RWPE2 (cell line): ENCODE measurements around the gene LAMA4.

Experiments
- ATAC-seq: fragments of 200-7000 bp; cut with Tn5 transposase; 3 replicates; pipeline ENCODE4 v1.9.1; 2021; ENCODE audit warnings: low read depth
- DNase-seq: peaks from one replicate; pipeline ENCODE4 v3.0.0-alpha.2; 2020; ENCODE audit warnings: low spot score
- H3K27ac ChIP-seq: fragments of 450-650 bp; 2 replicates; pipeline ENCODE4 v1.5.1; 2017; ENCODE audit warnings: mild to moderate bottlenecking; ENCODE audit not compliant: poor library complexity, severe bottlenecking
- H3K27me3 ChIP-seq: fragments of 250-450 bp; sonication (Bioruptor Pico); 2 replicates; pipeline ENCODE4 v1.5.1; 2021; ENCODE audit warnings: mild to moderate bottlenecking, moderate library complexity; ENCODE audit not compliant: insufficient read depth, poor library complexity, severe bottlenecking
- H3K36me3 ChIP-seq: fragments of 250-450 bp; sonication (Bioruptor Pico); 2 replicates; pipeline ENCODE4 v1.5.1; 2020; ENCODE audit warnings: low read depth, mild to moderate bottlenecking, moderate library complexity
- H3K4me1 ChIP-seq: fragments of 250-450 bp; sonication (Bioruptor Pico); 2 replicates; pipeline ENCODE4 v1.5.1; 2021; ENCODE audit warnings: mild to moderate bottlenecking, moderate library complexity; ENCODE audit not compliant: insufficient read depth, poor library complexity, severe bottlenecking
- H3K4me3 ChIP-seq: fragments of 250-450 bp; sonication (Bioruptor Pico); 2 replicates; pipeline ENCODE4 v1.5.1; 2021; ENCODE audit warnings: mild to moderate bottlenecking, moderate library complexity; ENCODE audit not compliant: severe bottlenecking
- H3K9me3 ChIP-seq: fragments of 250-450 bp; sonication (Bioruptor Pico); 2 replicates; pipeline ENCODE4 v1.5.1; 2021; ENCODE audit warnings: mild to moderate bottlenecking, moderate library complexity; ENCODE audit not compliant: severe bottlenecking
- TF ChIP-seq, protein P1 (sequence below): fragments of 450-650 bp; IDR thresholded peaks from one replicate; pipeline ENCODE4 v1.5.1; 2017; ENCODE audit warnings: mild to moderate bottlenecking, moderate library complexity; ENCODE audit not compliant: poor library complexity, severe bottlenecking

Gene LAMA4

DNA sequence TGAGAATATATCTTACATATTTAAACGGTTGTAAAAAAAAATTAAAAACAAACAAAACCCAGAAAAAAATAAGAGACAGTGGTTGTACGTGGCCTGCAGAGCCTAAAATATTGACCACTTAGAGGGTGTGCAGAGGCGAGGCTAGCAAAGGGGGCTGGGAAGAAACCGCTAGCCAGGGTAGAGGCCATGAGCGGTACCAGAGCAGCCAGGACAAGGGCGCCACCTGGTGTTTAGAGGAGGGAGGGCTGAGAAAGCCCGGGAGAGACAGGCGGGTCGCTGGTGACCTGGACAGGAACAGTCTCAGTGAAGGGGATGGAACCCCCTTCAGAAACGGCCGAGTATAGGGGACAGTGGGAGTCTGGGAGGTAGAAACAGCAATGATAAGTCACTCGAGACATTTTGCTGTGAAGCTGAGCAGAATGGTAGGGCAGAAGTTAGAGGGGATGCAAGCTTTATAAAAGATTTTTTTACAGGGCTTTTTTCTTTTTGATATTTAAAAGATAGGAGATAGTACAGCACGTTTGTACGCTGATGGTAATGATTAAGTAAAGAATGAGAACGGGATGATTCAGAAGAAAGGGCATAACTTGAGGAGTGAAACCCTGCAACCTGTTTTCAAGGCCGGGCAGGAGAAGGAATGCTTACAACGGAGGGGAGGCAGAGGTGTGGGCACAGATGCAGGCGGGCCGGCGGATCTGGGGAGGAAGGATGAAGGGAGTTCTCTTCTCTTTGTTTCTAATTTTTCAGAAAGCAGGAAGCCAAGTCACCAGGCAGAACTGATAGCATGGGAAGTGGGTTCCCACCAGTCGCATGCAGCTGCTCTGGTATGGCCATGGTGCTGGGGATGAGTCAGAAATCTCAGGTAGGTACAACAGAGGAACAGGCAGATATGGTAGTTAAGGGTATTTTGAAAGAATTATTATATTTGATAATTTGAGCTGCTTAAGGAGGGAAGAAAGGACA, 90.8 kb downstream of the LAMA4 start:
- TF ChIP-seq, protein P1, sequence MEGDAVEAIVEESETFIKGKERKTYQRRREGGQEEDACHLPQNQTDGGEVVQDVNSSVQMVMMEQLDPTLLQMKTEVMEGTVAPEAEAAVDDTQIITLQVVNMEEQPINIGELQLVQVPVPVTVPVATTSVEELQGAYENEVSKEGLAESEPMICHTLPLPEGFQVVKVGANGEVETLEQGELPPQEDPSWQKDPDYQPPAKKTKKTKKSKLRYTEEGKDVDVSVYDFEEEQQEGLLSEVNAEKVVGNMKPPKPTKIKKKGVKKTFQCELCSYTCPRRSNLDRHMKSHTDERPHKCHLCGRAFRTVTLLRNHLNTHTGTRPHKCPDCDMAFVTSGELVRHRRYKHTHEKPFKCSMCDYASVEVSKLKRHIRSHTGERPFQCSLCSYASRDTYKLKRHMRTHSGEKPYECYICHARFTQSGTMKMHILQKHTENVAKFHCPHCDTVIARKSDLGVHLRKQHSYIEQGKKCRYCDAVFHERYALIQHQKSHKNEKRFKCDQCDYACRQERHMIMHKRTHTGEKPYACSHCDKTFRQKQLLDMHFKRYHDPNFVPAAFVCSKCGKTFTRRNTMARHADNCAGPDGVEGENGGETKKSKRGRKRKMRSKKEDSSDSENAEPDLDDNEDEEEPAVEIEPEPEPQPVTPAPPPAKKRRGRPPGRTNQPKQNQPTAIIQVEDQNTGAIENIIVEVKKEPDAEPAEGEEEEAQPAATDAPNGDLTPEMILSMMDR, result peak; percentile 96
- ATAC-seq, result peak; percentile 97
- Histone ChIP-seq H3K27ac (no peak overlapping the region), H3K9me3 (no peaks in the 10 kb centered on the region), H3K4me3 (no peak overlapping the region), H3K27me3 (peaks cover 10% of the 10 kb centered on the region), H3K36me3 (no peaks in the 10 kb centered on the region), H3K4me1 (no peaks in the 10 kb centered on the region)
- DNase-seq, result no peak

- TF ChIP-seq, protein P1, result no peak
- Histone ChIP-seq H3K9me3 (no peaks in the 10 kb centered on the region), H3K4me3 (no peak overlapping the region), H3K27me3 (peaks cover under 1% of the 10 kb centered on the region), H3K27ac (no peak overlapping the region), H3K36me3 (no peaks in the 10 kb centered on the region), H3K4me1 (no peaks in the 10 kb centered on the region)
- no peak for DNase-seq
- no peak for ATAC-seq
Observed at GRCh38 chr6:112160745-112161144, 93.6 kb downstream of the LAMA4 start.

- Histone ChIP-seq H3K9me3 (no peaks in the 10 kb centered on the region), H3K27ac (no peak overlapping the region), H3K27me3 (no peaks in the 10 kb centered on the region), H3K36me3 (no peaks in the 10 kb centered on the region), H3K4me1 (peaks cover 10% of the 10 kb centered on the region), H3K4me3 (no peak overlapping the region)
- no peak for ATAC-seq
- no peak for DNase-seq
- TF ChIP-seq, protein P1, result no peak
Observed at GRCh38 chr6:112156668-112157067, 97.7 kb downstream of the LAMA4 start.

- H3K27me3 ChIP-seq, result no peaks in the 10 kb centered on the region
Observed at GRCh38 chr6:112155886-112156285, 98.5 kb downstream of the LAMA4 start.

More at GRCh38 chr6:112155886-112156285, 98.5 kb downstream of the LAMA4 start:
- Histone ChIP-seq H3K4me1 (peaks cover 10% of the 10 kb centered on the region), H3K27ac (no peak overlapping the region), H3K36me3 (no peaks in the 10 kb centered on the region), H3K4me3 (no peak overlapping the region), H3K9me3 (no peaks in the 10 kb centered on the region)
- TF ChIP-seq, protein P1, result no peak
- ATAC-seq (no peak), DNase-seq (no peak)
